Trophoblast cell (in vitro differentiated cells and primary cell): ENCODE measurements around the gene ATXN1.

Experiments used
- DNase-seq, 2 donors: peaks; one replicate each; pipeline ENCODE4 v3.0.0-alpha.2; 2016
- H2AFZ ChIP-seq: 2 replicates; pipeline ENCODE4 v1.6.1; 2013; ENCODE audit warnings: low read length, moderate library complexity, mild to moderate bottlenecking; ENCODE audit not compliant: insufficient read depth, poor library complexity
- H2AK5ac ChIP-seq: 2 replicates; pipeline ENCODE4 v1.6.1; 2013; ENCODE audit warnings: mild to moderate bottlenecking, low read length
- H2BK120ac ChIP-seq: 2 replicates; pipeline ENCODE4 v1.6.1; 2013; ENCODE audit warnings: low read length, mild to moderate bottlenecking, moderate library complexity; ENCODE audit not compliant: insufficient read depth, poor library complexity
- H2BK12ac ChIP-seq: 2 replicates; pipeline ENCODE4 v1.6.1; 2013; ENCODE audit warnings: mild to moderate bottlenecking, low read length, moderate library complexity
- H2BK5ac ChIP-seq: 2 replicates; pipeline ENCODE4 v1.6.1; 2013; ENCODE audit warnings: low read length, low read depth, moderate library complexity, mild to moderate bottlenecking; ENCODE audit not compliant: poor library complexity
- H3K14ac ChIP-seq: 2 replicates; pipeline ENCODE4 v1.6.1; 2013; ENCODE audit warnings: mild to moderate bottlenecking, low read length
- H3K18ac ChIP-seq: 2 replicates; pipeline ENCODE4 v1.6.1; 2013; ENCODE audit warnings: mild to moderate bottlenecking, low read length
- H3K23ac ChIP-seq: 2 replicates; pipeline ENCODE4 v1.6.1; 2013; ENCODE audit warnings: low read length
- H3K27ac ChIP-seq: 2 replicates; pipeline ENCODE4 v1.5.1; 2013; ENCODE audit warnings: low read depth, mild to moderate bottlenecking, inconsistent platforms, low read length, moderate library complexity
- H3K27me3 ChIP-seq: 2 replicates; pipeline ENCODE4 v1.6.1; 2013; ENCODE audit warnings: inconsistent platforms, mild to moderate bottlenecking, low read length, moderate library complexity; ENCODE audit not compliant: insufficient read depth
- H3K36me3 ChIP-seq, 2 experiments: 1 replicate in 1 of 2; 2 replicates in 1 of 2; pipeline ENCODE4 v1.6.1; 2013; ENCODE audit warnings: low read length in 2 of 2, mild to moderate bottlenecking in 2 of 2, moderate library complexity in 1 of 2; ENCODE audit not compliant: insufficient read depth in 2 of 2, control insufficient read depth in 1 of 2
- H3K4ac ChIP-seq: 2 replicates; pipeline ENCODE4 v1.6.1; 2013; ENCODE audit warnings: low read depth, mild to moderate bottlenecking, low read length, moderate library complexity
- H3K4me1 ChIP-seq, 2 experiments: 1 replicate in 1 of 2; 2 replicates in 1 of 2; pipeline ENCODE4 v1.6.1; 2013; ENCODE audit warnings: low read length in 2 of 2, mild to moderate bottlenecking in 2 of 2, moderate library complexity in 1 of 2; ENCODE audit not compliant: insufficient read depth in 2 of 2, control insufficient read depth in 1 of 2
- H3K4me2 ChIP-seq: 2 replicates; pipeline ENCODE4 v1.6.1; 2013; ENCODE audit warnings: inconsistent platforms, mild to moderate bottlenecking, low read length, moderate library complexity
- H3K4me3 ChIP-seq: 2 replicates; pipeline ENCODE4 v1.5.1; 2013; ENCODE audit warnings: mild to moderate bottlenecking, low read depth, low read length, inconsistent platforms
- H3K79me1 ChIP-seq: one replicate; pipeline ENCODE4 v1.6.1; 2013; ENCODE audit warnings: low read length
- H3K79me2 ChIP-seq: 2 replicates; pipeline ENCODE4 v1.6.1; 2013; ENCODE audit warnings: low read length, mild to moderate bottlenecking; ENCODE audit not compliant: control insufficient read depth, insufficient read depth, poor library complexity
- H3K9ac ChIP-seq: 2 replicates; pipeline ENCODE4 v1.6.1; 2013; ENCODE audit warnings: mild to moderate bottlenecking, low read length
- H3K9me3 ChIP-seq: 2 replicates; pipeline ENCODE4 v1.6.1; 2013; ENCODE audit warnings: low read depth, mild to moderate bottlenecking, control low read depth, inconsistent platforms, low read length; ENCODE audit not compliant: insufficient read depth
- H4K12ac ChIP-seq: 2 replicates; pipeline ENCODE4 v1.6.1; 2013; ENCODE audit warnings: low read depth, mild to moderate bottlenecking, low read length, moderate library complexity
- H4K8ac ChIP-seq: 2 replicates; pipeline ENCODE4 v1.6.1; 2013; ENCODE audit warnings: low read depth, mild to moderate bottlenecking, low read length, moderate library complexity
- H4K91ac ChIP-seq: one replicate; pipeline ENCODE4 v1.6.1; 2013; ENCODE audit warnings: low read depth, mild to moderate bottlenecking, low read length, moderate library complexity
- WGBS: extraction: QIAGEN DNeasy Blood & Tissue Kit; methylation state at CpG from one replicate; pipeline ENCODE4 v1.1.7; 2013; ENCODE audit warnings: missing lambda C conversion rate; ENCODE audit not compliant: insufficient read length, insufficient coverage; ENCODE audit errors: extremely low coverage; 5-methylcytosine and 5-hydroxymethylcytosine counted together

ATXN1 gene

GRCh38 chr6:16286151-16286522, 475.1 kb downstream of the ATXN1 start:
- Histone ChIP-seq H3K23ac (no peak overlapping the region), H3K36me3 (no peaks in the 10 kb centered on the region), H3K4me3 (no peak overlapping the region), H3K4me2 (no peak overlapping the region), H2BK12ac (no peak overlapping the region), H3K27ac (no peak overlapping the region), H3K14ac (no peak overlapping the region), H2AK5ac (no peak overlapping the region), H3K79me1 (no peaks in the 10 kb centered on the region), H3K79me2 (no peaks in the 10 kb centered on the region), H3K4ac (no peak overlapping the region), H2BK120ac (no peak overlapping the region), H3K18ac (no peak overlapping the region), H3K4me1 (no peaks in the 10 kb centered on the region), H3K9ac (no peak overlapping the region), H4K8ac (no peak overlapping the region), H3K9me3 (peaks cover 1% of the 10 kb centered on the region), H3K27me3 (no peaks in the 10 kb centered on the region), H4K12ac (no peak overlapping the region), H2AFZ (no peak overlapping the region), H4K91ac (no peak overlapping the region), H2BK5ac (no peak overlapping the region)
- WGBS: no CpG with 5 or more reads among the region's 15 CpGs
- peak; percentile 42 to 73 for DNase-seq

DNA sequence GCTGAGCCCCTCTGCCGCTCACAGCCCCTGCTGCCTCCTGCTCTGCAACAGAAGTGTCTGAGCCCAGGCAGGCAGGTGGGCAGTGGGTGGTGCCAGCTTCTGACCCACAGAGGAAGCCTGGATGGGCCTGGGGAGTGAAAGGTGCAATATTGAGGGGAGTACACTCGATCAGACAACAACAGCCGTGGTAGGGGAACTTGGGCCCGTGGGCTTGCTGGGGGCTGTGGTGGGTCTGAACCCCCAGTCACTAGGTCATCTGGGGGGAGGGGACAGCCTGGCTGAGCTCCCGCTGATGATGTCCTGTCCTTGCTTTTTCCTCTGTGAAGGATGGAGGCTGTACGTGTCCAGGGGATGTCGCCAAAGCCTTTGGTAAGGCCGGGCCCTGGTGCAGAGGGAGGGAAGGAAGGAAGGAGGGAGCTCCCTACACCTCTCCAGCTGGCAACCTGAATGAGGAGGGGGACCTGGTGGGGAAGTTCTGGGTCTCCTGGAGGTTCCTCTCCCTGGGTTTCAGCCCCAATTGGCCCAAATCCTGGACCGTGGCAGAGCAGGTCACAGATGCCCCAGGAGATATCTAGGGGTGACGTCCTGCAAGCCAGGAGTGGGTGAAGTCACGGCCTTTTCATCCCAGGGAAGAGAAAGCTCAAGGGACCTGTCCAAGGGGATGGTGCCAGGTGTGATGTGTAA, 475.7 kb downstream of the ATXN1 start:
- Histone ChIP-seq H3K79me2 (no peaks in the 10 kb centered on the region), H3K36me3 (no peaks in the 10 kb centered on the region)

GRCh38 chr6:16284472-16284871, 476.8 kb downstream of the ATXN1 start:
- no CpG with 5 or more reads among the region's 14 CpGs for WGBS
- DNase-seq: no peak
- Histone ChIP-seq H3K27me3 (no peaks in the 10 kb centered on the region), H3K9ac (no peak overlapping the region), H2AFZ (no peak overlapping the region), H3K79me1 (no peaks in the 10 kb centered on the region), H3K79me2 (no peaks in the 10 kb centered on the region), H2BK12ac (no peak overlapping the region), H2BK120ac (no peak overlapping the region), H3K23ac (no peak overlapping the region), H3K27ac (no peak overlapping the region), H2AK5ac (no peak overlapping the region), H3K4me3 (no peak overlapping the region), H3K9me3 (peaks cover 1% of the 10 kb centered on the region), H3K36me3 (peaks cover 0 to 3% of the 10 kb centered on the region in 2 experiments), H3K4me2 (no peak overlapping the region), H3K14ac (no peak overlapping the region), H2BK5ac (no peak overlapping the region), H3K4ac (no peak overlapping the region), H4K91ac (no peak overlapping the region), H3K18ac (no peak overlapping the region), H4K12ac (no peak overlapping the region), H3K4me1 (no peaks in the 10 kb centered on the region), H4K8ac (no peak overlapping the region)

More for the DNA sequence above, 475.7 kb downstream of the ATXN1 start:
- no peak overlapping the region for H3K4me2 ChIP-seq
- H3K9ac ChIP-seq: no peak overlapping the region
- no peak overlapping the region for H2AK5ac ChIP-seq
- no peak overlapping the region for H4K91ac ChIP-seq
- H2BK120ac ChIP-seq: no peak overlapping the region
- no peak overlapping the region for H3K23ac ChIP-seq
- no peak overlapping the region for H2BK12ac ChIP-seq
- no peak overlapping the region for H4K8ac ChIP-seq
- H3K14ac ChIP-seq: no peak overlapping the region
- H3K4me3 ChIP-seq: no peak overlapping the region
- no CpG with 5 or more reads among the region's 11 CpGs for WGBS
- H3K27ac ChIP-seq: no peak overlapping the region
- no peaks in the 10 kb centered on the region for H3K4me1 ChIP-seq
- H2BK5ac ChIP-seq: no peak overlapping the region
- H3K27me3 ChIP-seq: no peaks in the 10 kb centered on the region
- no peak for DNase-seq
- no peak overlapping the region for H2AFZ ChIP-seq
- H3K9me3 ChIP-seq: peaks cover 1% of the 10 kb centered on the region
- H4K12ac ChIP-seq: no peak overlapping the region
- no peak overlapping the region for H3K4ac ChIP-seq
- H3K79me1 ChIP-seq: no peaks in the 10 kb centered on the region
- no peak overlapping the region for H3K18ac ChIP-seq

DNA sequence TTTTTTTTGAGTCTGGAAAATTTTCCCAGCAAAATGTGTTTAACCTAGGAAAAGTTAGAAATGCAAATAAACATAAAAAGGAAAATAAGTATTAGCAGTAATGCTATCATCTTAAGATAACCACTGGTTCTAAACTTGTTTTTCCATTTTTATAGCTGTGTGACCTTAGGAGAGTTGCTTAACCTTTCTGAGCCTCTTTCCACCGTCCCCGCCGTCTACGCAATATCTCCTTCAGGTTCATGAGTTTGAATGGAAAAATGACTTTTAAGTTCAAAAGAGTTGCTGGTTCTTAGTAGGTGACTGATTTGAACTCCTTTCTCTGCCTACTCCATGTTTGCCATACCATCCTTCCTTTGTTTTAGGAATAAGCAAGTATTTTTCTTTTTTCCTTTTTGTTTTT, 478.9 kb downstream of the ATXN1 start:
- Histone ChIP-seq H3K4me2 (no peak overlapping the region), H2BK5ac (no peak overlapping the region), H2AK5ac (no peak overlapping the region), H3K23ac (no peak overlapping the region), H3K36me3 (peaks cover 0 to 3% of the 10 kb centered on the region in 2 experiments), H3K14ac (no peak overlapping the region), H3K27me3 (no peaks in the 10 kb centered on the region), H3K9ac (no peak overlapping the region), H3K4ac (no peak overlapping the region), H3K4me3 (no peak overlapping the region), H3K27ac (no peak overlapping the region), H3K9me3 (peaks cover 2% of the 10 kb centered on the region), H4K91ac (no peak overlapping the region), H3K79me2 (no peaks in the 10 kb centered on the region), H3K79me1 (peaks cover 5% of the 10 kb centered on the region), H3K4me1 (peaks cover 8 to 13% of the 10 kb centered on the region in 2 experiments), H4K12ac (no peak overlapping the region), H3K18ac (no peak overlapping the region), H2BK12ac (no peak overlapping the region), H4K8ac (no peak overlapping the region), H2AFZ (no peak overlapping the region), H2BK120ac (no peak overlapping the region)
- no CpG with 5 or more reads among the region's 4 CpGs for WGBS
- DNase-seq: no peak
